Activated CD4-positive, alpha-beta T cell treated with anti-CD3 and anti-CD28 coated beads for 4 hours (primary cell): ENCODE measurements around the gene GJD2.

Experiments
- DNase-seq, 2 donors: peaks; one replicate each; pipeline ENCODE4 v3.0.0-alpha.2; 2020

Gene GJD2

DNA sequence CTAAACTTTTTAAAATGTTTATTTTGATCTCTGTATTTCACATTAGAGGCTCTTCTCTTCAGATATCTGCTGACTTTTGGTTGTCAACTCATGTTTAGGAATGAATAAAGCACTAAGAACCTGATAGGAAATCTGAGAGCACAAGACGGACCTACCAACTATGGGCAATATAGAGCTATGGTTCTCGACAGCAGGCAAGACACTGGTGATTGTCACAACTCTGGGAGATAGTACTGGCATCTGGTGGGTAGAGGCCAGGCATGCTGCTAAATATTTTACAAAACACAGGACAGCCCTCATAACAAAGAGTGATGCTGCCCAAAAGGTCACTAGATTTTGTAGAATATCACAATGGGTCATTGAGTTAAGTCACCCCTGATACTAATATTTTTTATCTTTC is 17.5 kb upstream of the GJD2 start:
- DNase-seq = no peak

DNA sequence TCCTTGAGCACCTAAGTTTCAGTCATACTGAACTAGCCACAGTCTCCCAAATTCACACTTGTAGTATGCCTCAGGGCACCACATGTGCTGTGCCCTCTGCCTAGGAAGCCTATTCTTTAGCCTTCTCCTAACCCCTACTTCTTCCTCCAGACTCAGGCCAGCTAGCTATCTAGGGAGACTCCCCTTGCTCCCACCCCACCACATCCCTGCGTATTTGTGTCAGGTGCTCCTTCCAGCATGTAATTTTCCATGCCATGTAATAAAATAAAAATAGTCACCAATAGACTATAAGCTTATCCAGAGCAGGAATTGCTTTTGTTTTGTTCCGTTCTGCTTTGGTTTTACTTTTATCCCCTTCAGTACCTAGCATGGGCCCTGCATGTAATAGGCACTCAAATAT is 14.9 kb upstream of the GJD2 start:
- no peak for DNase-seq

DNA sequence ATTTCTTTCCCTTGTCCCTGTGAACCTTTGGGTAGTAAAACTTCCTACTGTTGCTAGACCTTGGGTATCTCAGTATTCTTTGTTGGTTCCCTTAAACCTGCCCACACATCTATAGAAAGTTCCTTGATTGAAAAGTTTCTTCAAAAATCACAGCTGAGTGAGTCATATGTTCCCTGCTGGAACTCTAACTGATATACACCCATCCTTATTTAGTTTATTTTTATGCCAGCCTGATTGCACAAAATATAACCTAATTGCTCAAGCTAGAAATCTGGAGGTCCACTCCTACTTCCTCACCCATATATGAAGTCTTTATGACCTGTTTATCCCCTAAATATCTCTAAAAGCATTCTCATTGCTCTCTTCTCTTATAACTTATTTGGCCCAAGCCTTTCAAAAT is 13.7 kb upstream of the GJD2 start:
- DNase-seq = no peak

DNA sequence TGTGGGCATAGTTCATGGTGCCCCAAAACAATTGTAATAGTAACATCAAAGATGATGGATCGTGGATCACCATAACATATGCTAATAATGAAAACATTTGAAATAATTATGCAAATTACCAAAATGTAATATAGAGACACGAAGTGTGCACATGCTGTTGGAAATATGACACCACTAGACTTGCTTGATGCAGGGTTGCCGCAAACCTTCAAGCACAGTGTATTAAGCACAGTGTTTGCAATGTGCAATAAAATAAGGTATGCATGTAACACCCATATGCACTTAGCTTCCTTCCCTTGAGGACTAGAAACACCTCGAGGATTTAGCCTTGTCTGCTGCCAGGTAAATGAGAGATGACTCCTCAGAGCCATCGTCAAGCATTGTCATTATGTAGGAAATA is 10.9 kb upstream of the GJD2 start:
- DNase-seq = no peak

DNA sequence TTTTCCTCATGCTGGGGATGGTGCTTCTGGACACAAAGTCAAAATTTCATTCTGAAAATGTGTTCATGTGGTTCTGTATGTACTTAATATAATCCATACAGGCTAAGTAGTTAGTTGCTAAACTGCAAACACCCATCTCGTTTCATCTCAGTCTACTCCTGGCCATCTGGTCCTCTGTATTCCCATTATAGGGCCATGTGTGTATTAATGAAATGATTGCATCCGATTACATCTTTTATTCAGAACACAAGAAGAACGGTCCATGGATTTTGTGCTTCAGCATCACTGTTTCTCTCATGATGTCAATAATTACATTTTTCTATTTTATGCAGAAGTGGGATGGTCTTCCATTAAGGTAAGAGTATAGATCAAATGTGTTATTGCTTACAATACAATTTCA is 6.1 kb upstream of the GJD2 start:
- no peak for DNase-seq

DNA sequence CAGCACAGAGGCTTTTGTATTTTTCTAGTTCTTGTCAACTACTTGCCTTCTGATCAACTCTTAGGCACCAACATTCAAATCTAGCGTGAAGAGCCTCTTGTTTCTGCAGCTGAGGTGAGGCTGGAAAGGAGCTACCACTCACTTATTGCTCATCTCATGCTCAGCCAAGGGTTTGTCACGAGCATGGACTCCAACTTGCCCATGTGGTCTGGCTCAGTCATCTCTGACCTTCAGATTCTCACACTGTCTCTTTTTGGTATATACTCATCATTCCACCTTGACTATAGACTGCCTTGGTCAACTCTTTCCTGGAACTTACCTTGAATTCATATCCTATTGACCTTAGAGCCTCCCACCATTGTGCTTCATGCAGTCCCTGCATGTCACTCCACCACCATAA is 5.2 kb upstream of the GJD2 start:
- no peak for DNase-seq

DNA sequence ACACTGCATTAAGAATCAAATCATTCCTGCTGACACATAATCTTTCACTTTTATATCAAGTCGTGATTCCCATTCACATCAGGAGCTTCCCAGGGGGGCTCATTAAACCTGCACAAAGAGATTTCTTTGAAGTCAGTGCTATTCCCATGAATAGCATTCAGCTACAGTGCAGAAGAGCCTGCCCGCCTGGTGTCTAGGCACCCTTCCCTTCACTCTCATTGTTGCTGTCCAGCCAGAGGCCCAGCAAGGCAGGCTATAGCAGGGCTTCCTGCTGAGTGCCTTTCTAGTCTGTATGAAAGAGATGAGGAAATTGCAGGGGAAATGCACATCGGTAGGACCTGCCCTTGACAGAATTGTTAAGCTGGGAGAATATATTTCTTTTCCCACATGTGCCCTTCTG is 4.5 kb upstream of the GJD2 start:
- DNase-seq = no peak

DNA sequence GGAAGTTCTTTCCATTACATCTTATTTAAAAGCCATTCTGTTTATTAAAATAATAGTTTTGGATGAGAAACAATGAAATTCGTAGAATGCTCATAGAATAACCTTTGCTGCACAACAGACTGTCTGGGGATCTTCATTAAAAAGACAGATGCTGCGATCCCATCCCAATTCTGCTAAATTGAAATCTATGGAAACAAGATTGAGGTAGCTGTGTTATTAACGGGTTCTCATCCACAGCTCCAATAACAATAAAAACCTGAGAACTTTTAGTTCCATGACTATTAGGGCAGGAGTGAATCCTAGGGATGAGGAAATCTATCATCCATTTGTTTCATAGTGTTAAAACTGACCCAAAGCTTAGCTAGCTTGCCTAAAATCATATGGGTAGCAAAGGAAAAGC is 2.5 kb upstream of the GJD2 start:
- DNase-seq = no peak

DNA sequence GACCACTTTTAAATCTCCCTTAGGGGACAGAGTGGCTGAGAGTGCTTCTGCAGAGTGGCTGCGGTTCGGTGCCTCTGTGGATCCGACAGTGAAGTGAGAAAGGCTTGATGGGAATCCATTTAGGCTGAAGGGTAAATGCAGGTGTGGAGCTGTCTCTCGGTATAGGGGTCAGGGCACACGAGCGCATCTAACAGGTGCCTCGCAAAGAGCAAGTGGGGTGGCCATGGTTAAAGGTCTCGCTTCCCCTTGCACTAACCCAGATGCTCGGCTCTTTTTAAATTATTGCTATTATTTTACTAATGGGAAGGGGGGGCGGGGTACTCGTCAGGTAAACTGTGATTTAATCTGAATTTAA is 598 bp upstream of the GJD2 start:
- DNase-seq = no peak

DNA sequence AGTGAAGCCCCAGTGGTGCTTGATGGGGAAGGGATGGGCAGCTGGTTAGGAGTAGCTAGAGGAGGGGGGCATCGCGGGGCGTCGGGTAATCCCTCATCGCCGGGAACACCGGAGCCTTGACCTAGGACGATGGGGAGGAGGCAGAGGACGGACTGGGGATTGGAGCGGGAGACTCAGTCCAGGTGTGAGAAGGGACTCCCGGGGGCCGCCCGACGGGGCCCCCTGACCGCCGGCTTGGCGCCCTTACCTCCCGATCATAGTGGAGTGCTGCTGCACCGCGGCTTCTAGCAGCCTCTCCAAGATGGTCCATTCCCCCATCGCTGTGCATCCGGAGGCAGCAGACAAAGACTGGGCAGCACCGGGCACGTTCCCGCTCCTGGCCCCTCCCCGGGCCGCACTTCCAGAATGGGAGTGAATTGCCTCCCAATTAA is 612 bp downstream of the GJD2 start:
- no peak for DNase-seq

DNA sequence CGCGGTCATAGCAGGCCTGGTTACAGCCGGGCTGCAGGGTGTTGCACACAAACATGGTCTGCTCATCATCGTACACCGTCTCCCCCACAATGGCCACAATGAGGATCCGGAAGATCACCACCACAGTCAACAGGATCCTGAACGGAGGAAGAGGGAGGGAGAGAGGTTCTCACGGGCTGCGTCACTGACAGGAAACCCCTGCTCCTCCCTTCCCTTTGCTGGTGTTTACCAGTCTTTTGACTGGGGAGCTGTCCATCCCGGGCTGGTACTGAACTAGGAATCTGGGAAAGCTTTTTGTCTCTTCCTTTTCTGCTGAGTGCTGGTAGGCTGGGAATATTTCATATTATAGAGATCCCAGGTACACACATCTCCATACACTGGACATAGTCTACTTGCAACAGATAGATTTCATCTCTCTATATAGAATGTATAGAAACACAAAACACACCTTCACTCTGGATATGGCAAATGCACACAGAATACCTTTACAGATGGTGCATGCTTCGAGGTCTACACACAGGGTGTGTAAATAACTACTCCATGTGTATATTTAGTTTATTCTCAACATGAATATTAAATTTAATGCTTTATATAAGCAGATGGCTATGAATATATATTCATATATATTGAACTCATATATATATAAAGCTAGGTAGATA is 1.4 kb downstream of the GJD2 start:
- no peak for DNase-seq

DNA sequence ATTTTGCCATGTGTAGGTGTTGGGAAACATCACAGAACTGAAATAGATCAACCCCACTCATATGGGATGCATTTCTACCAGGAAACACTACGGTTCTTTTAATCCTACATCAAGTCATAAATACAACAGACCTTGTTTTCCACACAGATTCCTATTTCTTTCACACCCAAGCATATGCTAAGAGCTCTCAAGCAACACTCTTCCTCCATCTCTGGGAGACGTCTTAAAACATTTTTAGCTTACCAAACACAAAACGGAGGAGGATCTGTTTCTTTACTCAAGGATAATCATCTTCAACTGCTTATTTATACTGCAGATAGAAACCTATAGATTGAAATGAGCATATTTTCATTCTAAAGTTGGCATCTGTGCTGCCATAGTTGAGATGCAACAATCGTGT is 5.1 kb downstream of the GJD2 start:
- DNase-seq = no peak

DNA sequence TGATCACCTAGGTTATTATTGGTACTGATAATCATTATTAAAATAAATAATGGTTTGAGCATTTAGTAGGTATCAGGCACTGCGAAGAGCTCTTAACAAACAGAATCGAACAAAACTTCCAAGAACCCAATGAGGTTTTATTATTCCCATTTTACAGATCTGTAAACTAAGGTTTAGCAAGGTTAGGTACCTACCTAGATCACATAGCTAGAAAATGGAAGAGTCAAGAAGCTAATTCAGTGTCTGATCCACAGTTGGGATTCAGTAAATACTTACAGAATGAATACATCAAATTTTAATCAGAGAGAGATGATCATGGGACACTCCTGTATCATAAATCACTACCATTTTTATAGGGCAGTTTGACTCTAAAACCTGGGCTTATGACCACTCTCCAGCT is 15.5 kb downstream of the GJD2 start:
- DNase-seq = no peak

DNA sequence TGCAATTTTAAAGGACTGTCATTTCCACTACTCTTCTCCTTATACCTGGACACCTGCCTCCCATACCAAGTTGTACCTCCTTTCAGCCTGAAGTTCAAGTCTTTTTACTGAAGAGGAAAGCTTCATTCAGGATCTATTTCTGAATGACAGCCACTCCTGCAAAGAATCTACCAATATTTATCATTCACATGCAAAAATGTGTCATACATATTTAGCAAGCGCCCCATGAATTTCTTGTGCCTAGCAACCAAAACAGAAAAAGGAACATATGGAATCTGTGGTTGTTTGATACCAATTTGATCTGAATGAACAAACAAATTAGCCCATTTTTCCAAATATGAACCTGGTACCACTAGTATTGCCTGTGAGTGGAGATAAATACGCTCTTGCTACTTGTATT is 16.8 kb downstream of the GJD2 start:
- DNase-seq = no peak

DNA sequence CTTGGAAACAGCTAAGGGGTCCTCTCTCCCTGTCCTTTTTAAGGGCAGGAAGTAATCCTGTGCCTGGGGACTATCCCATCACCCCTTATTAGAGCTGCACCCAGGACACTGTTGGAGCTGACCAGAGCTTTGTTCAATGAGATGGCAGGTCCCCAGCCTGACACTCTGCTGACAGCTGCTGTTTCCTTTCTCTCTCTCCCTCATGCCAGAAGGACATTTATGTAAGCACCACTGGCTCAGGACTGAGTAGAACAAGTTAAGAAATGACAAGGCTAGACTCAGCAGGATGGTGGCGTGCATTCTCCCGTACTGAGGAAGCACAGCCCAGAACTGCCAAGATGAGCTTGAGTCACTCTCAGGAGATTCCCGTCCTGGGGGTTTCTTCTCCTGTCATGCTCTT is 17.3 kb downstream of the GJD2 start:
- DNase-seq = no peak

DNA sequence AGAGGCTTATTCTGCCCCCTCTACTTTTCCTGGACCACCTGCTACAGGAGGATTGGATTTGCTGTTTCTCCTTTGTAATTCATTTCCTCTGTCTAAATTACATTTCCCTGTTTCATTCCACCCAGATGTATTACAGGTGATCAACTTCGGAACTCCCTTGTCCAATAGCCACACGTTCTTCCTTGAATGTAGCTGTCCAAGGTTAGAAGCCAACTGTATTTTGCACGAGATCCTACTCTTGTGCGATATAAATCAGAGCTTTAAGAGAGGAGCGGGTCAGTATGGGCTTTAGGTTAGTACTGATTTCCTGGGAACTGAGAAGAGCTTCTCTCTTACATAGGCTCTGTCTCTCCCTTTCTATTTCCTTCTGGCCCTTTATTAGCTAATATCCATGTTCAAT is 20.5 kb downstream of the GJD2 start:
- DNase-seq = no peak

DNA sequence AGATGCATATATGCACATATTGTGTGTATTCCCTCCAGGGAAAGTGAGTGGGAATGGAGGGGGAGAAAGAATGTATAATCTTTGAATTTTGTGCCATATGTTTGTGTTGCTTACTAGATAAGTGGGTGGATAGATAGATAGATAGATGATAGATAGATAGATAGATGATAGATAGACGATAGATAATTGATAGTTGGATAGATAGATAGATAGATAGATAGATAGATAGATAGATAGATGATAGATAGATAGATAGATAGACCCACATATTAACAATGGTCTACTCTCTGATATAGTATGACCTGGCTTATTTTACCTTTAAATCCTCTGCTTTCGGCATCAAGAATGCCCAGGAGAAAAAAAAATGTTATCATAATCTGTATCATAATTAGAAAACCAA is 21.2 kb downstream of the GJD2 start:
- DNase-seq = no peak

DNA sequence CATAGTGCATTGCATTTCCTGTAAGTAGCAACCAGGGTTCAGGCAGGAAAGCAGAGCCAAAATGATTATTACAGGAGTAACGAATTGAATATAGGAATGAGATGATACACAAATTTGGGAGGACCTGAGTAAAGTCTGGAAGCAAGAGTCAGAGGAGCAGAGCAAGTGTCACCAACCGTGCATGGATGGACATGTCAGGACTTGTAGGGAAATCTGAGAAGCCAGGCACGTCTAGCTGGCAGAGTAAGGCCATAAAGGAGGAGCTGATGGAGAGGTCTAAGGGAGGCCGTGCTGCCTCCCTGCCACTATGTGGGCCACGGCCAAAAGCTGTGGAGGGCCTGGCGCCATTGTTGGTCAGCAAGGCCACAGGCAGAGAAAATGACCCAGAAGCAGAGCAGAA is 22.4 kb downstream of the GJD2 start:
- no peak for DNase-seq

DNA sequence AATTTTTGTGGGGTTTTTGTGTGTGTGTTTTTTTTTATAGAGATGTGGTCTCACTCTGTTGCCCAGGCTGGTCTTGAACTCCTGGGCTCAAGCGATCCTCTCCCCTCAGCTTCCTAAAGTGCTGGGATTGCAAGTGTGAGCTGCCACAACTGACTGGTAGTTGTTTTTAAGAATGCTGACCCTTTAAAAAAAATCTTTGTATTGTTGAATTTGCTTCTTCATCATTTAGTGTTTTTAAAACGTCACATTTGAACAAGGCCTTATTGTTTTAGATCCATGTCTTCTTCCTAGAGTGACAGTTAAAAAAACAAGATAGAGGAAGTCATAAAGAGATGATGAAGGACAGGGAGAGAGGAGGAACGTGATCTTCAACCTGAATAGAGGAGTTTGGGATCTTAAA is 24.1 kb downstream of the GJD2 start:
- no peak for DNase-seq

DNA sequence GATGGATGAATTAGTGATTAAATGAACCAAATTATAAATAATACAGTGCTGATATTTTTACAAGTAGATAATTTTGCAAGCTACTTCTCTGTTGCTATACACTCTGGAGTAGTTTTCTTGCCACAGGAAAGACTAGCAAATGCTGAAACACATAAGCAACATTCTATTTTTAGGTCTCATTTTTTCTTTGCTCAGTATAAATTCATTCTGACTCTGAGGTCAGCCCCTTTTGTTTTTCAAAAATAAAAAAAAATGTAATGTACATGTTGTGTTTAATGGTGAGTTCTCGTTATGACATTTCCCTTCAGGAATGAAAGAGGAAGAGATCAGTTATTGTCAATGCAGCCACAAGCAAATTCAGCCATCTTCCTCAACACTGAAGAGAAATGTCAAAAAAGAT is 24.9 kb downstream of the GJD2 start:
- no peak for DNase-seq

DNA sequence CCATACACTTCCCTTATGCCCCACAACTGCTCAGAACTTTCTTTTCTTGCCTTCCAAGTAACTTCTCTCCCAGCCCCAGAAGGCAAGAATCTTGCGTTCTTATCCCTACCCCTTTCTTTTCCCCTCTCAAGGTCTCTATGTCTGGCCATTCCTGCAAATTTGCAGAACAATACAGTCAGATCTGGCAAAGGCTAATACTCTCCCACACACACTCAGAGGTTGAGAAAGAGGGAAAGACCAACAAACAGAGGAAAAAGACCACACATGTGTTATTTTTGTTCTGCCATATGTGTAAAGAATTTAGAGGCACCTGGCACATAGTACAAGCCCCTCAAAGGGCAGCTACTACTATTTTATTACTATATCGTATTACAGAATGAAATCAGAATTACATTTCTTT is 25.7 kb downstream of the GJD2 start:
- DNase-seq = no peak

DNA sequence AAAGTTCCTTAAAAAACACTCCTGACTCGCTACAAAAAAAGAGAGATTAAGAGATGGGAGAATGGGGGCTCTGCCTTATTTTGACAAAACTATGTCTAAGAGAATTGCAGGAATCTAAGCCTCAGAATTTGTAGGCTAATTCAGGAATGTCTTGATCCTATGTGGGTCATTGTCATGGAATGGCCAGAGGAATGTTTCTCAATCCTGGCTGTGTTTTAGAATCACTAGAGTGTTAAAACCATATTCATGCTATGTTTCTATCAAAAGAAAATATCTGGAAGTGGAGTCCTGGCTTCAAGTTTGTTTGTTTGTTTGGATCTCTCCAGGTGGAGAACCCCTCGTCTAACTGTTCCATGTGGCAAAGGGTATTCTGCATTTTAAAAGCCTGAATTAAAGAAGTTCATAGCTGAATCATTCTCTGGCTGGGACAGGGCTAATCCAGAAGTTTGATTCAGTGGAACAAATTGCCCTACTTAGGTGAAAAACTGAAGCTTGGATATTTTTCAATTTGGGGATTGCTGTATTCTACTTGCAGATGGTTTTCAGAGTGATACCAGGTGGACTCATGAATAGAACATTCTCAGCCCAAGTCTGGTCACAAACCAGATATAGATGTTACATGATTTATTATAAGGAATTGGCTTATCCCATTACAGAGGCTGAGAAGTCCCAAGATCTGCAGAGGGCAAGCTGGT is 28.2 kb downstream of the GJD2 start:
- no peak for DNase-seq

DNA sequence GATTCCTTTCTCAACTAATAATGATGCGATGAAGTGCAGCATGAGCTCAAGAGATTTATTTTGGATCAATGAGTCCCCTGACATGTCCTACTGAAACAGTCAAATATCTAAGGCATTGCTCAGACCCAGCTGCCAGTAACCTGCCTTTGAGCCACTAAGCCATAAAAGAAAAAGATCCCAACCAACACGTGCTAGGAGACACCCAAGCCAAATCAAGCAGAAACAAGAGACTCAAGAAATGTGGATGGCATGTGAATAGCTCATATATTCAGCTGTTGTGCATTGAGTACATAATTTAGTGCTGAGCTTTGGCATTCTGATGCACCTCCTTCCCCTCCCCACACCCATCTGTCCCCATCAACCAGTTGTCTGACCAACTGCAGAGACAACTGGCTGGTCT is 29.2 kb downstream of the GJD2 start:
- DNase-seq = no peak

DNA sequence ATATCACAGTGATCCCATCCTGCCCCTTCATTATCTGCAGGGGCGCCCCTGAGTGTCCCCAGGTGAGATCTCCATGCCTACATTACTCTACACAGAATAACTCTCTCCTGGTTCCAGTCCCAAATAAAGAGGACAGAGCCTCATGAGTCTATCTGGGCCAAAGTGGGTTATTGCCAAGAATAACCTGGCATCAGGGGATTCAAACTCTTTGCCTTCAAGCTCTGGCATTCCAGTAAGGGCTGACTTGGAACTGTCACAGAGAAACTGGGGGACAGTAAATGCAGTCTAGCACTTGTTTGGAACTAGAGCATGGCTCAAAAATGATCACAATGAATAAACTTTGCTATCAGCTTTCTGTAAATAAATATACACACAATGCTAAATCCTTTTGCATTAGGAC is 30.3 kb downstream of the GJD2 start:
- DNase-seq = no peak

DNA sequence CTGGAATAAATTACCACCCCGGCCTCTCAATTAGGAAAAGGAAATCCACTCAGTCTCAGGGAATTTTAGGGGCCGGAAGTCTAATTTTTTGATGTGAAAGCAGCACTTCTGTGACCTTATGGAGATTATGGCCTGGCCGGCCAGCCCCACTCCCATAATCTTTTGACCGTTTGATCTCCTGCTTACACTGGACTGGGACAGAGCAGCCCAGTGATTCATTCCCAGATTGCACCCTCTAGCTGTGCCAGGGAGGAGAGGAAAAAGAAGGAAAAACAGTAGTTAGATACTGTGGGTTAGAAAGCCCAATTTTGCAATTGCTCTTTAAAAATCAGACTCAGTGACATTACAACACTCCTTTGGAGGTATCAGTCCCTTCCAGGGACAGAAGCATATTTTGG is 32.4 kb downstream of the GJD2 start:
- DNase-seq = no peak
